Panc1 (cell line): ENCODE data around the gene TK2.

Source experiments
- POLR2AphosphoS5 ChIP-seq: IDR thresholded peaks from 2 replicates; pipeline ENCODE4 v1.6.1; 2012; ENCODE audit warnings: mild to moderate bottlenecking, low read depth, low read length, moderate library complexity
- SIN3A ChIP-seq: IDR thresholded peaks from 2 replicates; pipeline ENCODE4 v1.6.1; 2012; ENCODE audit warnings: low read depth, mild to moderate bottlenecking, low read length, moderate library complexity, borderline replicate concordance; ENCODE audit not compliant: insufficient read depth
- TCF7L2 ChIP-seq: IDR thresholded peaks from 2 replicates; pipeline ENCODE4 v1.6.1; 2011; ENCODE audit warnings: mild to moderate bottlenecking, low read depth, low read length, inconsistent platforms
- TF ChIP-seq, protein P1 (sequence below): fragments of 450-650 bp; IDR thresholded peaks from 2 replicates; pipeline ENCODE4 v1.5.1; 2017; ENCODE audit warnings: mild to moderate bottlenecking
- TF ChIP-seq, protein P2 (sequence below), 2 experiments: IDR thresholded peaks; 2 replicates each; pipeline ENCODE4 v1.6.1; 2011 to 2012; ENCODE audit warnings: low read depth in 2 of 2, control low read depth in 1 of 2, low read length in 1 of 2, mild to moderate bottlenecking in 1 of 2, moderate library complexity in 1 of 2; ENCODE audit not compliant: insufficient read depth in 1 of 2

DNA sequence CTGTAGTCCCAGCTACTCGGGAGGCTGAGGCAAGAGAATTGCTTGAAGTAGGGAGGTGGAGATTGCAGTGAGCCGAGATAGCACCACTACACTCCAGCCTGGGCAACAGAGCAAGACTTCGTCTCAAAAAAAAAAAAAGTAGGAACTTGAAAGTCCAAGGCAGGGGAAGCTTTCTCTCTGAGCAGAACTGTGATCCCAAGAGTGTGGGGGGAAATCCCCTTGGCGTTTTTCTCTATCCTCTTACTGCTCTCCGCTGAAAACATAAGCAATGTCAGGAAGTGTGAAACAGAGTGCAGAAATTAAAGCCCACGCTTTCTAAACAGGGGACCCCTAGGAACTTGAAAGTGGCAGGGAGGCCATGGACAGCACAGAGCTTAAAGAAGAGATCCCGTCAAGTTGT lies 44.8 kb upstream of the TK2 start:
- TF ChIP-seq, protein P1, sequence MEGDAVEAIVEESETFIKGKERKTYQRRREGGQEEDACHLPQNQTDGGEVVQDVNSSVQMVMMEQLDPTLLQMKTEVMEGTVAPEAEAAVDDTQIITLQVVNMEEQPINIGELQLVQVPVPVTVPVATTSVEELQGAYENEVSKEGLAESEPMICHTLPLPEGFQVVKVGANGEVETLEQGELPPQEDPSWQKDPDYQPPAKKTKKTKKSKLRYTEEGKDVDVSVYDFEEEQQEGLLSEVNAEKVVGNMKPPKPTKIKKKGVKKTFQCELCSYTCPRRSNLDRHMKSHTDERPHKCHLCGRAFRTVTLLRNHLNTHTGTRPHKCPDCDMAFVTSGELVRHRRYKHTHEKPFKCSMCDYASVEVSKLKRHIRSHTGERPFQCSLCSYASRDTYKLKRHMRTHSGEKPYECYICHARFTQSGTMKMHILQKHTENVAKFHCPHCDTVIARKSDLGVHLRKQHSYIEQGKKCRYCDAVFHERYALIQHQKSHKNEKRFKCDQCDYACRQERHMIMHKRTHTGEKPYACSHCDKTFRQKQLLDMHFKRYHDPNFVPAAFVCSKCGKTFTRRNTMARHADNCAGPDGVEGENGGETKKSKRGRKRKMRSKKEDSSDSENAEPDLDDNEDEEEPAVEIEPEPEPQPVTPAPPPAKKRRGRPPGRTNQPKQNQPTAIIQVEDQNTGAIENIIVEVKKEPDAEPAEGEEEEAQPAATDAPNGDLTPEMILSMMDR = no peak
- TF ChIP-seq POLR2AphosphoS5 (no peak), SIN3A (no peak), TCF7L2 (no peak)
- TF ChIP-seq, protein P2, sequence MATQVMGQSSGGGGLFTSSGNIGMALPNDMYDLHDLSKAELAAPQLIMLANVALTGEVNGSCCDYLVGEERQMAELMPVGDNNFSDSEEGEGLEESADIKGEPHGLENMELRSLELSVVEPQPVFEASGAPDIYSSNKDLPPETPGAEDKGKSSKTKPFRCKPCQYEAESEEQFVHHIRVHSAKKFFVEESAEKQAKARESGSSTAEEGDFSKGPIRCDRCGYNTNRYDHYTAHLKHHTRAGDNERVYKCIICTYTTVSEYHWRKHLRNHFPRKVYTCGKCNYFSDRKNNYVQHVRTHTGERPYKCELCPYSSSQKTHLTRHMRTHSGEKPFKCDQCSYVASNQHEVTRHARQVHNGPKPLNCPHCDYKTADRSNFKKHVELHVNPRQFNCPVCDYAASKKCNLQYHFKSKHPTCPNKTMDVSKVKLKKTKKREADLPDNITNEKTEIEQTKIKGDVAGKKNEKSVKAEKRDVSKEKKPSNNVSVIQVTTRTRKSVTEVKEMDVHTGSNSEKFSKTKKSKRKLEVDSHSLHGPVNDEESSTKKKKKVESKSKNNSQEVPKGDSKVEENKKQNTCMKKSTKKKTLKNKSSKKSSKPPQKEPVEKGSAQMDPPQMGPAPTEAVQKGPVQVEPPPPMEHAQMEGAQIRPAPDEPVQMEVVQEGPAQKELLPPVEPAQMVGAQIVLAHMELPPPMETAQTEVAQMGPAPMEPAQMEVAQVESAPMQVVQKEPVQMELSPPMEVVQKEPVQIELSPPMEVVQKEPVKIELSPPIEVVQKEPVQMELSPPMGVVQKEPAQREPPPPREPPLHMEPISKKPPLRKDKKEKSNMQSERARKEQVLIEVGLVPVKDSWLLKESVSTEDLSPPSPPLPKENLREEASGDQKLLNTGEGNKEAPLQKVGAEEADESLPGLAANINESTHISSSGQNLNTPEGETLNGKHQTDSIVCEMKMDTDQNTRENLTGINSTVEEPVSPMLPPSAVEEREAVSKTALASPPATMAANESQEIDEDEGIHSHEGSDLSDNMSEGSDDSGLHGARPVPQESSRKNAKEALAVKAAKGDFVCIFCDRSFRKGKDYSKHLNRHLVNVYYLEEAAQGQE (IDR thresholded peaks at IDR 0.05; ENCODE audit: insufficient read depth in 1 of 2, low read depth in 2 of 2, low read length in 1 of 2) = no peak
